Uterus (tissue), 4 donors: ENCODE measurements around the gene AHDC1. TPM values are rescaled to one million over a fixed set of nuclear protein-coding genes. Genes with fewer than 3 reads are reported as not detected.

Experiments
- DNase-seq, 2 donors: peaks; one replicate each; pipeline ENCODE4 v3.0.0-alpha.2; 2019 to 2020
- H3K27ac ChIP-seq, 2 donors: fragments of 200-600 bp; sonication (generic); 1 replicate in 1 of 2; 2 replicates in 1 of 2; pipeline ENCODE4 v1.5.1; 2016 to 2018
- H3K27me3 ChIP-seq, 2 donors: fragments of 200-600 bp; sonication (generic); one replicate each; pipeline ENCODE4 v1.5.1; 2018 to 2019; ENCODE audit warnings: control low read depth in 1 of 2
- H3K36me3 ChIP-seq, 2 donors: fragments of 200-600 bp; sonication (generic); one replicate each; pipeline ENCODE4 v1.5.1; 2019; ENCODE audit warnings: control low read depth in 1 of 2
- H3K4me1 ChIP-seq, 2 donors: fragments of 200-600 bp; sonication (generic); one replicate each; pipeline ENCODE4 v1.5.1; 2018 to 2019; ENCODE audit warnings: control low read depth in 1 of 2
- H3K4me3 ChIP-seq, 2 donors: fragments of 200-600 bp; sonication (generic); 1 replicate in 1 of 2; 2 replicates in 1 of 2; pipeline ENCODE4 v1.5.1; 2018 to 2019; ENCODE audit warnings: mild to moderate bottlenecking in 1 of 2
- H3K9me3 ChIP-seq, 2 donors: fragments of 200-600 bp; sonication (generic); one replicate each; pipeline ENCODE4 v1.5.1; 2019; ENCODE audit warnings: control low read depth in 1 of 2
- CTCF ChIP-seq, 4 experiments: fragments of 200-600 bp in 2 of 4; fragments of 450-650 bp in 2 of 4; sonication (generic) in 2 of 4; IDR thresholded peaks; one replicate each; pipeline ENCODE4 v1.5.1; 2016 to 2019; ENCODE audit warnings: antibody characterized with exemption in 4 of 4, mild to moderate bottlenecking in 2 of 4, moderate library complexity in 1 of 4
- POLR2A ChIP-seq, 2 donors: fragments of 450-650 bp; IDR thresholded peaks; one replicate each; pipeline ENCODE4 v1.6.1; 2016; ENCODE audit warnings: antibody characterized with exemption in 2 of 2, mild to moderate bottlenecking in 1 of 2, moderate library complexity in 1 of 2
- intact Hi-C: fragments of 100-400 bp; cut with DNase I; formaldehyde crosslinking; loops from one replicate; pipeline ENCODE4 v1.15.1; 2023; ENCODE audit warnings: low total_unique reads
- total RNA-seq, 4 donors: library from RNA; depleted of rRNA in 3 of 4; stranded (reverse); fragments of >200 nt in 3 of 4; gene quantifications; one replicate each; pipeline versions ENCODE4 v1.1.0 to v1.2.4, GENCODE V29; 2014 to 2023
- donor health status: DM: yes; HTN: yes; CAD: no.

The AHDC1 gene
- total RNA-seq, 4 donors from 2014 or later = 11.2 to 179 (median 50.7) TPM

GRCh38 chr1:27611450-27611849, 7.5 kb upstream of the AHDC1 start:
- intact Hi-C loops = no loop called here
- Histone ChIP-seq H3K36me3 (no peaks in the 10 kb centered on the region), H3K27me3 (no peaks in the 10 kb centered on the region), H3K4me1 (no peaks in the 10 kb centered on the region), H3K4me3 (no peak overlapping the region), H3K9me3 (no peaks in the 10 kb centered on the region), H3K27ac (no peak overlapping the region)
- no peak for TF ChIP-seq CTCF (IDR thresholded peaks at IDR 0.05)
- no peak for TF ChIP-seq POLR2A (IDR thresholded peaks at IDR 0.05)
- DNase-seq = no peak

- Histone ChIP-seq H3K4me3 (no peak overlapping the region), H3K9me3 (no peaks in the 10 kb centered on the region), H3K27ac (no peak overlapping the region), H3K36me3 (no peaks in the 10 kb centered on the region), H3K27me3 (no peaks in the 10 kb centered on the region), H3K4me1 (no peaks in the 10 kb centered on the region)
- TF ChIP-seq CTCF (IDR thresholded peaks at IDR 0.05) = no peak
- TF ChIP-seq POLR2A (IDR thresholded peaks at IDR 0.05) = no peak
- no peak for DNase-seq
- intact Hi-C loops = loop anchor here (5.0 to 10.0 kb wide), 4 partner anchors 52 to 207 kb away; no protein-coding TSS in a partner anchor
Observed at GRCh38 chr1:27609618-27610240, 5.8 kb upstream of the AHDC1 start.

DNA sequence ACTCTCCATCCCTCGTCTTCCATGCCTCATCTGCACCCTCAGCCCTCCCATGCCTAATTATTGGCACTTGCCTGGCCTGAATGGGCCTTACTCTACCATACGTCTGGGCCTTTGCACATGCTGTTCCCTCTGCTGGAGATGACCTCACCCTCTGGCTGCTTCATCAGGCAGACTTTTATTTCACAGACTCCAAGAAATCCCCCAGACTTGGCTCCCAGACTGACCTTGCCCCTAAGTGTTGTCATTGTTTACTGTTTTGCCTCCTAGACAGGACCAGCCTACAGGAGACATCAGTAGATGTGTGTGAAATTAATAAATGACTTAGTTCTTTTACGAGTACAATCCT, 5.2 kb upstream of the AHDC1 start:
- H3K4me3 ChIP-seq = no peak overlapping the region
- DNase-seq = no peak
- H3K4me1 ChIP-seq = no peaks in the 10 kb centered on the region
- H3K9me3 ChIP-seq = no peaks in the 10 kb centered on the region
- no peaks in the 10 kb centered on the region for H3K36me3 ChIP-seq
- H3K27me3 ChIP-seq = no peaks in the 10 kb centered on the region
- TF ChIP-seq CTCF (IDR thresholded peaks at IDR 0.05) (no peak), POLR2A (IDR thresholded peaks at IDR 0.05) (no peak)
- H3K27ac ChIP-seq = no peak overlapping the region
- intact Hi-C loops = loop anchor here (5.0 to 10.0 kb wide), 4 partner anchors 52 to 207 kb away; no protein-coding TSS in a partner anchor

DNA sequence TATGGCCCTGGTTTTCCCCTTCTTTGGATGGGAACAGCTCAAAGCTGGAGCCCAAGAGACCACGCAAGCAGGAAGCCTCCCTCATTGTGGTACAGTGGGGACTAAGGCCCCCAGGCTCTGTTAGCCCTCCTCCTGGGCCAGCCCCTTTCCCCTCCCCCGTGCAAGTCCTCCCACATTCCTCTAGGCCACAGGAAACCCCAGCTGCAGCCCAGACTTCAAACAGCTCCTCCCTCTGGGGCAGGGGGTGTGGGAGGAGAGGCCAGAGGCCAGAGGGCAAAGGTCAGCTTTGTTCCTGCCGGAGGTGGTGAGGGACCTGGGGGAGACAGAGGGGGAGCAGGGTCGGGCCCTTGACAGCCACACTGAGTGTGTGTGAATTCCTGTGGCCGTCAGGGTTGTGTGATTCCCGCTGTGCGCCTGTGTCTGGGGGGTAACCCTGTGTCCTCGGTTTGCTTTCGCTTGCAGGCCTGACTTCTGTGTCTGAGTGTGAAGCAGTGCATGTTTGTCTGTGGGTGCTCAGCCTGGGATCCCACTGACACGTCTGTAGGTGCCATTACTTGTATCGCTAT, 3.4 kb upstream of the AHDC1 start:
- Histone ChIP-seq H3K4me3 (no peak overlapping the region), H3K27me3 (no peaks in the 10 kb centered on the region), H3K27ac (no peak overlapping the region), H3K36me3 (no peaks in the 10 kb centered on the region), H3K9me3 (no peaks in the 10 kb centered on the region), H3K4me1 (no peaks in the 10 kb centered on the region)
- intact Hi-C loops = loop anchor here (5.0 to 10.0 kb wide), 4 partner anchors 50 to 205 kb away; no protein-coding TSS in a partner anchor
- no peak for DNase-seq
- TF ChIP-seq CTCF (IDR thresholded peaks at IDR 0.05) = no peak
- TF ChIP-seq POLR2A (IDR thresholded peaks at IDR 0.05) = no peak

DNA sequence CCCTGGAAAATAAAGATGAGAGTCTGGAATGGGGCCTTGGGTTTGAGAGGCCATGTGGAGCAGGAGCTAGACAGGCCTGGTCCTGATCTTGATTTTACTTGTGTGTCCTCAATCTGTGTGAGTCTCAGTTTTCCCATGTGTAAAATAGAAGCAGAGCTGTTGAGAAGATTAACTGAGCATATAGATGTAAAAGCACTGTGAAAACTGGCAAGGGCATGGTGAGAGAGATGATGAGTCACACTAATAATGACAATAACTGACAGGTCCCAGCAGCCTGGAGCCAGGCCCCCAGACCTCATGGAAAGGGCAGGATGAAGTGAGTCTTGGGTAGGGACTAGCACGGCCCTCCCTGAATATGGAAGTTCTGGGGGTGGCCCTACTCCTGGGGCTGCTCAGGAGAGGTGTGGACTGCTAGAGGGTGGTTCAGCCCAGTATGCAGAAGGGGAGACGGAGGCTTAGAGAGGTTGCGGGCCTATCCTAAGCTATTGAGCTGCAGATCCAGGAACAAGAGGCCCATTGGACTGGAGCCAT, 2.8 kb upstream of the AHDC1 start:
- Histone ChIP-seq H3K4me3 (no peak overlapping the region), H3K27me3 (no peaks in the 10 kb centered on the region), H3K36me3 (no peaks in the 10 kb centered on the region), H3K9me3 (no peaks in the 10 kb centered on the region), H3K4me1 (no peaks in the 10 kb centered on the region), H3K27ac (no peak overlapping the region)
- TF ChIP-seq POLR2A (IDR thresholded peaks at IDR 0.05) (no peak), CTCF (IDR thresholded peaks at IDR 0.05) (no peak)
- no peak for DNase-seq
- intact Hi-C loops = loop anchor here (5.0 to 10.0 kb wide), 4 partner anchors 49 to 204 kb away; no protein-coding TSS in a partner anchor
